ENCODE data around the gene ALS2CL.

DNA sequence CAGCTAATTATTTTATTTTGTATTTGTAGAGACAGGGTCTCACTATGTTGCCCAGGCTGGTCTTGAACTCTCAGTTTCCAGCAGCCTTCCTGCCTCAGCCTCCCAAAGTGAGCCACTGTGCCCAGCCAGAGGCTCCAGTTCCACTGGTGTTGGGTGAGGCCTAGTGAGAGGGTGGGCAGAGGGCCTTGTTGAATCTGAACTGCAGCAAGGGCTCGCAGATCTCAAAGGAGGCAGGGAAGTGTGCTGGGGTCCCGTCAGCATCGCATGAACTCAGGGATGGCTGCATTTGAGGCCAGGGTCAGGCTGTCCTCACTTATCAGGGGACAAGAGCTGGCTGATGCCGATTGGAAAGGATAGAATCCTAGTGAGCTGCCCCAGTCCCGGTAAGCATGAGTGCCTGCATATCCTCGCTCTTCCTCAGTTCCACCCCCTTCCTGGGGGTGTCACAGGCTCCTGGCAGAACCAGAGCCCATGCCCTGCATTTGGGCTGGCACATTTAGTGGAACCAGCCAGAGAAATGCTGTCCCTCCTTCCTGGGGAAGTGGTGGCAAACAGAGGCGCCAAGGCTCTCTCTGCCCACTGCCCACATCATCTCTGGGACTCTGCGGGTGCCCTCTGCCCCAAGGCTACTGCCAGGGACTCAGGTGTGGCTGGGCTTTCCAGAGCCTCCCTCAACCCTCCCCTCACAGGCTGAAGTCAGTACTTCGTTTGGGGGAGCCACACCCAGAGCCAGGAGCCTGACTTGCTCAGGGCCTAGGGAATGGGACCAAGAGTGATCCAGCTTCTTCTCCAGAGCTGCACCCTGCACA is 24.1 kb downstream of the ALS2CL start:
- TF ChIP-seq CTCF (IDR thresholded peaks at IDR 0.05) (no peak), POLR2A (IDR thresholded peaks at IDR 0.05) (no peak)

All from esophagus squamous epithelium (tissue), 4 donors.